OCI-LY1 (cell line): ENCODE results near the gene ATXN1.

Experiments used
- H2AFZ ChIP-seq: fragments of 200-600 bp; sonication (generic), shearing (Covaris generic); 2 replicates; pipeline ENCODE4 v1.6.0; 2014; ENCODE audit warnings: antibody characterized with exemption, mild to moderate bottlenecking, low read length
- H3F3A ChIP-seq: fragments of 200-600 bp; sonication (generic), shearing (Covaris generic); 2 replicates; pipeline ENCODE4 v1.6.0; 2014; ENCODE audit warnings: mild to moderate bottlenecking, antibody characterized with exemption, low read length, moderate library complexity; ENCODE audit not compliant: insufficient read depth
- H3K27ac ChIP-seq: fragments of 200-600 bp; sonication (generic); 2 replicates; pipeline ENCODE4 v1.5.1; 2014; ENCODE audit warnings: low read length, mixed run types, mild to moderate bottlenecking, low read depth; ENCODE audit not compliant: poor library complexity, severe bottlenecking
- H3K27me3 ChIP-seq: fragments of 200-600 bp; sonication (generic); 2 replicates; pipeline ENCODE4 v1.6.0; 2014; ENCODE audit warnings: antibody characterized with exemption, mild to moderate bottlenecking, low read length, moderate library complexity; ENCODE audit not compliant: insufficient read depth
- H3K36me3 ChIP-seq: fragments of 200-600 bp; sonication (generic); 2 replicates; pipeline ENCODE4 v1.6.1; 2014; ENCODE audit warnings: mild to moderate bottlenecking, antibody characterized with exemption, low read length, moderate library complexity, mixed read lengths; ENCODE audit not compliant: insufficient read depth
- H3K4me1 ChIP-seq: fragments of 200-600 bp; sonication (generic); 2 replicates; pipeline ENCODE4 v1.5.1; 2014; ENCODE audit warnings: mild to moderate bottlenecking, low read length, moderate library complexity; ENCODE audit not compliant: insufficient read depth, severe bottlenecking
- H3K4me2 ChIP-seq: fragments of 200-600 bp; sonication (generic), shearing (Covaris generic); 2 replicates; pipeline ENCODE4 v1.6.1; 2014; ENCODE audit warnings: low read length
- H3K4me3 ChIP-seq: fragments of 200-600 bp; sonication (generic); 2 replicates; pipeline ENCODE4 v1.5.1; 2014; ENCODE audit warnings: low read length, low read depth, mild to moderate bottlenecking, mixed read lengths; ENCODE audit not compliant: poor library complexity, severe bottlenecking
- H3K79me2 ChIP-seq: fragments of 200-600 bp; shearing (Covaris generic); 2 replicates; pipeline ENCODE4 v1.6.1; 2016; ENCODE audit warnings: mixed run types, low read length, mixed read lengths; ENCODE audit not compliant: insufficient read depth
- H3K9ac ChIP-seq: fragments of 200-600 bp; sonication (generic), shearing (Covaris generic); 2 replicates; pipeline ENCODE4 v1.6.1; 2014; ENCODE audit warnings: mild to moderate bottlenecking, low read length, mixed read lengths
- H3K9me2 ChIP-seq: fragments of 200-600 bp; sonication (generic), shearing (Covaris generic); 2 replicates; pipeline ENCODE4 v1.6.1; 2014; ENCODE audit warnings: low read depth, mild to moderate bottlenecking, low read length, mixed read lengths
- H3K9me3 ChIP-seq: fragments of 200-600 bp; shearing (Covaris generic); 2 replicates; pipeline ENCODE4 v1.6.1; 2014; ENCODE audit warnings: low read length, mixed read lengths
- H4K20me1 ChIP-seq: fragments of 200-600 bp; sonication (generic), shearing (Covaris generic); 2 replicates; pipeline ENCODE4 v1.6.0; 2016; ENCODE audit warnings: mild to moderate bottlenecking, low read length; ENCODE audit not compliant: insufficient read depth
- EZH2 ChIP-seq: fragments of 200-600 bp; sonication (generic), shearing (Covaris generic); IDR thresholded peaks from 2 replicates; pipeline ENCODE4 v1.8.0; 2017; ENCODE audit warnings: borderline replicate concordance, mixed run types, mild to moderate bottlenecking, antibody characterized with exemption, low read length, moderate library complexity, mixed read lengths
- TF ChIP-seq, protein P1 (sequence below): fragments of 200-600 bp; sonication (generic), shearing (Covaris generic); IDR thresholded peaks from 2 replicates; pipeline ENCODE4 v1.5.1; 2017; ENCODE audit warnings: mild to moderate bottlenecking, antibody characterized with exemption, low read length, moderate library complexity, mixed read lengths

Gene ATXN1

DNA sequence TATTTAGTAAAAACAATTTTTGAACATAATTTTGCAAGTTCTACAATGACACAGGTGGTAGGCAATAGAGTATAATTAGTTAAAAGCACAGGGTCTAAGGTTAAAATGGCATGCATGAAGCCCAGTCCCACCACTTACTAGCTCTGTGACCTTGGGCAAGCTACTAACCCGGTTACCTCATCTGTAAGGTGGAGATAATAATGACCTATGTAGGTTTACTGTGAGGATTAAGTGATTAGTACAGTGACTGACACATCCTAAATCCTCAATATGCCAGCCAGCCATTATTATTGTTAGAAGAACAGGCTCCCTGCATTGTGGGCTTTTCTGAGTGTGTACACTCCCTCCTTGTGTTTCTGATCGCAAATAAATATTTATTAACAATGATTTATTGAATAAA lies 26.2 kb downstream of the ATXN1 start:
- no peaks in the 10 kb centered on the region for H3F3A ChIP-seq
- H3K9me2 ChIP-seq: no peaks in the 10 kb centered on the region
- no peak overlapping the region for H3K9ac ChIP-seq
- TF ChIP-seq, protein P1, sequence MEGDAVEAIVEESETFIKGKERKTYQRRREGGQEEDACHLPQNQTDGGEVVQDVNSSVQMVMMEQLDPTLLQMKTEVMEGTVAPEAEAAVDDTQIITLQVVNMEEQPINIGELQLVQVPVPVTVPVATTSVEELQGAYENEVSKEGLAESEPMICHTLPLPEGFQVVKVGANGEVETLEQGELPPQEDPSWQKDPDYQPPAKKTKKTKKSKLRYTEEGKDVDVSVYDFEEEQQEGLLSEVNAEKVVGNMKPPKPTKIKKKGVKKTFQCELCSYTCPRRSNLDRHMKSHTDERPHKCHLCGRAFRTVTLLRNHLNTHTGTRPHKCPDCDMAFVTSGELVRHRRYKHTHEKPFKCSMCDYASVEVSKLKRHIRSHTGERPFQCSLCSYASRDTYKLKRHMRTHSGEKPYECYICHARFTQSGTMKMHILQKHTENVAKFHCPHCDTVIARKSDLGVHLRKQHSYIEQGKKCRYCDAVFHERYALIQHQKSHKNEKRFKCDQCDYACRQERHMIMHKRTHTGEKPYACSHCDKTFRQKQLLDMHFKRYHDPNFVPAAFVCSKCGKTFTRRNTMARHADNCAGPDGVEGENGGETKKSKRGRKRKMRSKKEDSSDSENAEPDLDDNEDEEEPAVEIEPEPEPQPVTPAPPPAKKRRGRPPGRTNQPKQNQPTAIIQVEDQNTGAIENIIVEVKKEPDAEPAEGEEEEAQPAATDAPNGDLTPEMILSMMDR: no peak
- no peak for TF ChIP-seq EZH2
- H3K27me3 ChIP-seq: no peaks in the 10 kb centered on the region
- no peak overlapping the region for H3K4me3 ChIP-seq
- no peak overlapping the region for H3K27ac ChIP-seq
- H4K20me1 ChIP-seq: no peaks in the 10 kb centered on the region
- no peaks in the 10 kb centered on the region for H3K9me3 ChIP-seq
- no peaks in the 10 kb centered on the region for H3K79me2 ChIP-seq
- H2AFZ ChIP-seq: no peak overlapping the region
- H3K4me2 ChIP-seq: no peak overlapping the region
- H3K4me1 ChIP-seq: no peaks in the 10 kb centered on the region
- H3K36me3 ChIP-seq: no peaks in the 10 kb centered on the region

GRCh38 chr6:16733085-16733484 lies 28.2 kb downstream of the ATXN1 start:
- H3K4me2 ChIP-seq: no peak overlapping the region
- no peaks in the 10 kb centered on the region for H3K9me2 ChIP-seq
- H3K4me3 ChIP-seq: no peak overlapping the region
- H2AFZ ChIP-seq: no peak overlapping the region
- no peaks in the 10 kb centered on the region for H3K36me3 ChIP-seq
- no peaks in the 10 kb centered on the region for H3F3A ChIP-seq
- H3K9me3 ChIP-seq: no peaks in the 10 kb centered on the region
- no peak overlapping the region for H3K27ac ChIP-seq
- H3K27me3 ChIP-seq: no peaks in the 10 kb centered on the region
- H3K4me1 ChIP-seq: no peaks in the 10 kb centered on the region
- H3K9ac ChIP-seq: no peak overlapping the region
- H3K79me2 ChIP-seq: no peaks in the 10 kb centered on the region
- TF ChIP-seq EZH2: no peak
- TF ChIP-seq, protein P1: no peak
- H4K20me1 ChIP-seq: no peaks in the 10 kb centered on the region

DNA sequence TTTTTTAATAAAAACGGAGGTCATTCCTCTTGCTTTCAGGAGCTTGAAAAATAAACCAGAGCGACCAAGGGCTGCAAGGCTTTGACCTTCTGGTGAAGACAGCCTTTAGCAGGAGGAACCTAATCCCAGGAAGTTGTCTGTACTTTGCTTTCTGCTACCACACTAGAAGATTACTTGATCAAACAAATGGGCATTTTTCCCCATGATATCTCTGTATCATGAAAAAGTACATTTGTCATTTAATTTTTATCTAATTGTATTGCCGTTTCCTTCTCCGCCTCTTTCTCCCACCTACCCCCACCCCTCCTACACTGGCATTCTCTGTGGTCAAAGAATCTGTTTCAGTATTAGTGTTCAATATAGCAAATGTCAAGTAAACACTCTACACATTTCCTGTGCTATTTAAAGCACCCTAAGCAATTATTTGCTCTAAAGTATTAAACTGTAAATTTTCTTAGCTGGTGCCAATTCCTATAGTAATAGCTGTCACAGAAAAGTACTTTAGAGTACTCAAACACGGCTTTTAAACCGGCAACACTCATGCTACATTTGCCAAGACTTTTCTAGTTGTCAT lies 29.7 kb downstream of the ATXN1 start:
- no peaks in the 10 kb centered on the region for H4K20me1 ChIP-seq
- no peak overlapping the region for H2AFZ ChIP-seq
- no peaks in the 10 kb centered on the region for H3K79me2 ChIP-seq
- no peak overlapping the region for H3K4me2 ChIP-seq
- TF ChIP-seq EZH2: no peak
- TF ChIP-seq, protein P1: no peak
- H3K27ac ChIP-seq: no peak overlapping the region
- H3K9me2 ChIP-seq: no peaks in the 10 kb centered on the region
- H3K9me3 ChIP-seq: no peaks in the 10 kb centered on the region
- no peaks in the 10 kb centered on the region for H3K27me3 ChIP-seq
- no peaks in the 10 kb centered on the region for H3F3A ChIP-seq
- no peaks in the 10 kb centered on the region for H3K36me3 ChIP-seq
- no peak overlapping the region for H3K9ac ChIP-seq
- H3K4me3 ChIP-seq: no peak overlapping the region
- H3K4me1 ChIP-seq: no peaks in the 10 kb centered on the region
